GM12892 (cell line): Measurements from ENCODE around the gene LDLRAD4.

Experiments
- POLR2A ChIP-seq: IDR thresholded peaks from 2 replicates; pipeline ENCODE4 v1.6.1; 2011; ENCODE audit warnings: low read depth, low read length, control low read depth
- POLR2AphosphoS5 ChIP-seq: IDR thresholded peaks from 2 replicates; pipeline ENCODE4 v1.6.1; 2011; ENCODE audit warnings: low read depth, low read length, control low read depth
- TAF1 ChIP-seq: IDR thresholded peaks from 2 replicates; pipeline ENCODE4 v1.6.1; 2011; ENCODE audit warnings: low read depth, mild to moderate bottlenecking, control low read depth, low read length, borderline replicate concordance

DNA sequence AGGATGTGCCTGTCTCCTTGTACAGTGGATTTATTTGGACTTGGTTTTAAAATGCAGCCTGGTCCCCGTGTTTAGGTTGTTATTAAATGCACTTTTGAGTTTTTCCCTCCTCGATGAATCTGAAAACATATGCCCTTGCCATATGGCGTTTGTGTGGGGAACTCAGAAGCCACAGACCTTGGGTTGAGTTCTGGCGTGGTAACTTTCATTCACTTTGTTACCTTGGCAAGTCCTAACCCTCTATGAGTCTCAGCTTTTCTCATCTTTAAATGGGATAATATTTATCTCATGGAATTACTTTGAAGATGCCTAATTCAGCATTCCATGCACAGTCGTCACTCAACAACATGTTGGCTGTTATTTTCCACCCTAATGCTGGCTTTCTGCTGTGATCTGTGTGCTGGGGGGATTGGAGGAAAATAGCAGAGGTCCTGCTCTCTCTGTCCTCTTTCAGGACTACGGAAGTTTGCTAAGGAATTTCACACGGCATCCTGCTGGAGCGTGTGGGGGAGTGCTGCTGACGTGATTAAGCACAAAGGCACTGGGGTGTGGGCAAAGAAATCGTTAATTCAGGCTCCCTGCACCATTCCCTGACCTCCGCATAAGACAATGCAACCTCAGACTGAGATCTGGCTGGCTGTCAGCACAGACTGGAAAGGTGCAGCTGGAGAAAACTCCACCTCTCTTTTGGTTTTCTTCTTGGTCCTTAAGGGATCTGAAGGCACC, 61.7 kb downstream of the LDLRAD4 start:
- TF ChIP-seq TAF1 (no peak), POLR2A (no peak), POLR2AphosphoS5 (no peak)
